Measurements from ENCODE around the gene TMPRSS9. TPM values are rescaled to one million over a fixed set of nuclear protein-coding genes. Genes with fewer than 3 reads are reported as not detected.

Gene TMPRSS9
- total and polyA plus RNA-seq, 3 donors from 2014 or later: 3.5 to 9.8 (median 8.4) TPM

DNA sequence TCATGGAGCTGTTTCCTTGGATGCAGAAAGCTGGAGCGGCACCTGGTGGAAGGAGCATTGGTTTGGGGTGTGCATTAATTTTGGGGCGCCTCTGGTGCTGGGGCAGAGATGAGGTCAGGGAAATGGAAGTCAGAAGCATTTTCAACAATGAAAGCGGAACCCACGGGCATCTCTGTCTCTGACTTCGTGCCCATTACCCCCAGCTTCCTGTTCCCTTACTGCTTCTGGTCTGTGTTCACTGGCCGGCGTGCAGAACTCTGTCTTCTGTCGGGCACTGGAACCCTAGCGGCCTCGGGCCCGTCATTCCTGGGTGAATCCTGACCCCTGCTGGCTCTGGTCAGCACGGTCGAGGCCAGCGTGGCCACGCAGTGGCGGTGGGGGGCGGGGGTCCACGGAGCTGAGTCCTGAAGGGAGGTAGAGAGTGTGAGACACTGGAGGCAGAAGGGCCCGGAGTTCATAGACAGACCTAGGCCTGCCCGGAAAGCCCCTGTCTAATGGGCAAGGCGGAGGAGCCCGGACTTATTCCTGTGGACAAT is 44.2 kb upstream of the TMPRSS9 start:
- peak; percentile 79 for DNase-seq
- Histone ChIP-seq H3K36me3 (ENCODE audit: low read depth, missing control alignments) (no peaks in the 10 kb centered on the region), H3K4me1 (peaks cover 4% of the 10 kb centered on the region), H3K27ac (no peak overlapping the region), H3K4me3 (no peak overlapping the region), H3K9me3 (no peaks in the 10 kb centered on the region), H3K27me3 (no peaks in the 10 kb centered on the region)
- intact Hi-C loops (cut with DNase I; ENCODE audit: low total_unique reads): no loop called here
- no peak for TF ChIP-seq POLR2A (IDR thresholded peaks at IDR 0.05)
- TF ChIP-seq, protein P1, sequence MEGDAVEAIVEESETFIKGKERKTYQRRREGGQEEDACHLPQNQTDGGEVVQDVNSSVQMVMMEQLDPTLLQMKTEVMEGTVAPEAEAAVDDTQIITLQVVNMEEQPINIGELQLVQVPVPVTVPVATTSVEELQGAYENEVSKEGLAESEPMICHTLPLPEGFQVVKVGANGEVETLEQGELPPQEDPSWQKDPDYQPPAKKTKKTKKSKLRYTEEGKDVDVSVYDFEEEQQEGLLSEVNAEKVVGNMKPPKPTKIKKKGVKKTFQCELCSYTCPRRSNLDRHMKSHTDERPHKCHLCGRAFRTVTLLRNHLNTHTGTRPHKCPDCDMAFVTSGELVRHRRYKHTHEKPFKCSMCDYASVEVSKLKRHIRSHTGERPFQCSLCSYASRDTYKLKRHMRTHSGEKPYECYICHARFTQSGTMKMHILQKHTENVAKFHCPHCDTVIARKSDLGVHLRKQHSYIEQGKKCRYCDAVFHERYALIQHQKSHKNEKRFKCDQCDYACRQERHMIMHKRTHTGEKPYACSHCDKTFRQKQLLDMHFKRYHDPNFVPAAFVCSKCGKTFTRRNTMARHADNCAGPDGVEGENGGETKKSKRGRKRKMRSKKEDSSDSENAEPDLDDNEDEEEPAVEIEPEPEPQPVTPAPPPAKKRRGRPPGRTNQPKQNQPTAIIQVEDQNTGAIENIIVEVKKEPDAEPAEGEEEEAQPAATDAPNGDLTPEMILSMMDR (IDR thresholded peaks at IDR 0.05): peak; percentile 50 to 72 (median 63)
- WGBS, 2 donors: 55 to 65% methylated on average over 12 to 22 of the region's 22 CpGs

DNA sequence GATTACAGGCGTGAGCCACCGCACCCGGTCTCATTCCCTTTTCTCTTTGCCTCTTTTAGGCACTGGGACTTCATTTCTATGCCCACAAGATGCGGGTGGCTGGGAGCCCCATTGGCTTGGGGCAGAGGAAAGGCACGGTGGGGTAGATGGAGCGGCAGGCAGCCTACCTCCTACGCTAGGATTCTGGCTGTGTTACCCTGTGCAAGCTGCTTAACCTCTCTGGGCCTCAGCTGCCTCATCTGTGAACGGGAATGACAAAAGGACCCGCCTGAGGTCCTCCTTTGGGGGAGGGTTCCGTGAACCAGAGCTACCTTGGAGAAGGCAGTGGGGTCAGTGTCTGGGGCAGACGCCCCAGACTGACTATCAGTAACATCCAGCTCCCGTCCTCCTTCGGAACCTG is 42.8 kb upstream of the TMPRSS9 start:
- DNase-seq: no peak
- no peaks in the 10 kb centered on the region for H3K36me3 ChIP-seq (ENCODE audit: low read depth, missing control alignments)
- 92% methylated on average over 8 to 13 of the region's 13 CpGs for WGBS, 2 donors
- no peaks in the 10 kb centered on the region for H3K9me3 ChIP-seq
- H3K4me3 ChIP-seq: no peak overlapping the region
- intact Hi-C loops (cut with DNase I; ENCODE audit: low total_unique reads): no loop called here
- peaks cover 4% of the 10 kb centered on the region for H3K4me1 ChIP-seq
- no peaks in the 10 kb centered on the region for H3K27me3 ChIP-seq
- no peak overlapping the region for H3K27ac ChIP-seq
- TF ChIP-seq, protein P1 (IDR thresholded peaks at IDR 0.05): no peak

DNA sequence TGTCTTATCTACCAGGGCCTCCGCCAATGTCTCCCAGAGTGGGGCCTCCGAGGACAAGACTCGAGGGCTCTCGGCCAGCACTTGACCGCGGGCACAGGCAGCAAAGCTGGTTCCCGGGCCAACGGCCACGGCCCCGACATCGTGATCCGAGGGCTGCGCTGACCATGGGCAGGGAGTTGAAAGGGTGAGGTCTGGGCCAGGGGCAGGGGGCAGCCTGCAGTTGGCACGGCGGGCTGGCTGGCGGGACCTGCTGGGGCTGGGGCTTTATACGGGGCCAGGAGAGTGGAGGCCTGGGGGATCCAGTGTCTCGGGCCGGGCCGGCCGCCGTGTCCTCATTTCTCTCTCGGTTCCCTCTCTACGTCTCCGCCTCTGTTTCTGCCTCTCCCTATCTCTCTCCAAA is 42.3 kb upstream of the TMPRSS9 start:
- DNase-seq: no peak
- Histone ChIP-seq H3K27me3 (no peaks in the 10 kb centered on the region), H3K4me1 (peaks cover 4% of the 10 kb centered on the region), H3K9me3 (no peaks in the 10 kb centered on the region), H3K4me3 (no peak overlapping the region), H3K27ac (no peak overlapping the region), H3K36me3 (ENCODE audit: low read depth, missing control alignments) (no peaks in the 10 kb centered on the region)
- intact Hi-C loops (cut with DNase I; ENCODE audit: low total_unique reads): no loop called here
- 70 to 81% methylated on average over 14 to 25 of the region's 25 CpGs for WGBS, 2 donors
- TF ChIP-seq POLR2A (IDR thresholded peaks at IDR 0.05): no peak

DNA sequence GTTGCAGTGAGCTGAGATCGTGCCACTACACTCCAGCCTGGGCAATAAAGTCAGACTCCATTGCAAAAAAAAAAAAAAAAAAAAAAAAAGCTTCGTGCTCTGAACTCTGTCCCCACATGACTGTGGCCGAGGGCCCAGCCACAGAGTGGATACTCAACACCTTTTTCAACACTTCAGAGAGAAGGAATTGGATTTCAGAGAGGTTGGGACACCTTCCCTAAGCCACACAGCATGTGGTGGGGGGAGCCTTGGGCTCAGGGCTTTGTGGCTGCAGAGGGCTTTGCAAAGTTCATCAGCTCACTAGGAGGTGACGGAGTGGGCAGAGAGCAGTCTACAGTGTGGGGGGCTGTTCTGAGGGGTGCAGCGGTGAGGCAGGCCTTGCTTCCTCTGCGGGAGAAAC is 41.1 kb upstream of the TMPRSS9 start:
- Histone ChIP-seq H3K4me3 (no peak overlapping the region), H3K27ac (no peak overlapping the region), H3K27me3 (no peaks in the 10 kb centered on the region), H3K4me1 (peaks cover 4% of the 10 kb centered on the region), H3K9me3 (no peaks in the 10 kb centered on the region), H3K36me3 (ENCODE audit: low read depth, missing control alignments) (no peaks in the 10 kb centered on the region)
- intact Hi-C loops (cut with DNase I; ENCODE audit: low total_unique reads): no loop called here
- TF ChIP-seq POLR2A (IDR thresholded peaks at IDR 0.05): no peak
- TF ChIP-seq, protein P1 (IDR thresholded peaks at IDR 0.05): no peak
- WGBS, 2 donors: 87 to 89% methylated on average over 4 to 6 of the region's 6 CpGs
- no peak for DNase-seq

DNA sequence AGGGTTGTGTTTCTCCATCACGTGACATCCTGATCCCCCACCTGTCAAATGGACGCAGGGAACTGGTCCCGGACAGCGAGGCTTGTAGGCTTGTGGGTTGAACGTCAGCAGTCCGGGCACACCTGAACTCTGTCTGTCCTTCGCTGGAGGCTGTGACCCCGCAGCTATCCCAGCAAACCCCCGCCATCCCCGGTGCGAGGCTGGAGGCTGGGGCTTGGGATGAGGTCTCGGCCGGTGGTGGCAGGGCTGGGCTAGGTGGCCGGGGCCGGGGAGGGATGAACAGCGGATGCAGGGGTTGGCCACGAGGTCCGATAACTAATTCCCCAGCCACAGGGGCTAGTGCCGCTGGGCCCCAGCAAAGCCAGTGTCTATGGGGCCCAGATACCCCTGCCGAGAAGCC is 40.5 kb upstream of the TMPRSS9 start:
- Histone ChIP-seq H3K9me3 (no peaks in the 10 kb centered on the region), H3K4me3 (no peak overlapping the region), H3K4me1 (peaks cover 4% of the 10 kb centered on the region), H3K27me3 (no peaks in the 10 kb centered on the region), H3K36me3 (ENCODE audit: low read depth, missing control alignments) (no peaks in the 10 kb centered on the region), H3K27ac (no peak overlapping the region)
- intact Hi-C loops (cut with DNase I; ENCODE audit: low total_unique reads): no loop called here
- WGBS, 2 donors: 91 to 93% methylated on average over 11 to 20 of the region's 20 CpGs
- no peak for DNase-seq
- TF ChIP-seq POLR2A (IDR thresholded peaks at IDR 0.05): no peak
- TF ChIP-seq, protein P1 (IDR thresholded peaks at IDR 0.05): no peak
